GM12875 (cell line): Measurements from ENCODE around the gene BMP4.

Experiments
- H3K4me3 ChIP-seq: one replicate; pipeline ENCODE4 v1.5.1; 2011; ENCODE audit warnings: low read depth, low read length, control low read depth
- CTCF ChIP-seq: IDR thresholded peaks from 2 replicates; pipeline ENCODE4 v1.5.1; 2011; ENCODE audit warnings: low read depth, mild to moderate bottlenecking, control low read depth, inconsistent platforms, low read length, moderate library complexity, borderline replicate concordance; ENCODE audit not compliant: insufficient read depth

The BMP4 gene

GRCh38 chr14:53954551-53955228 lies 1.9 kb downstream of the BMP4 start:
- TF ChIP-seq CTCF: no peak
- H3K4me3 ChIP-seq: peak overlapping the region; percentile 31

DNA sequence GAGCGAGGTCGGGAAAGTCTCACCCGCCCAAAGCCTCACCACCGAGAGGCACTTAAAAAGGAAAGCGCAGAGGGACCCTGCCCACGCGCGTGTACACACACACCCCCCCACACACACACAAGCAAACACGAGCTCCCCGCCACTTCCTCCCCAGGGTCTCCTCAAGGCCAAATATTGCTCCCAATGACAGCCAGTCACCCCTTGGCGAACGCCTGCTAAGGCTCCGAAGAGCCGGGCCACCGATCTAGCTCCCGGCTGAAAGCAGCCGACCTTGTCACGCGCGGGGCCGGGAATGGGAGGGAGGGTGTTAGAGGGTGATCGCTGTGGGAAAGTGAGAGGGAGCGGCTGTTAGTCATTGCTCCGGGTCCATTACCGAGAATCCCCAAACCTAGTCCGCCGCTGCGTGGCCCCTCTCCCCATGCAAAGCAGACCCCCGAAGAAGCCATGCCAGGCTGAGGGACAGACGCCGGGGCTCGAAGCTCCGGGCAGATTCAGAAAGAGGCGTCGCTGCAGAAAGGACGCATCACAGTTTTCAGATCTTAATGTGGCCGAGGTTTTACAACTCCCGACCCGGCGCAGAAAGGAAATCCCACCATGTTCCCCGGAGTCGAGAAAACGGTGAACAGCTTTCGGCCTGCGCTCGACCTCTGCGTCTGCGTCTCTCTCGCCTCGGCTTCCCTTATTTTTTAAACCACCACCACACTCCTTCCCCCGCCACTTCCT lies 2.6 kb downstream of the BMP4 start:
- TF ChIP-seq CTCF: no peak
- H3K4me3 ChIP-seq: peak overlapping the region; percentile 22

DNA sequence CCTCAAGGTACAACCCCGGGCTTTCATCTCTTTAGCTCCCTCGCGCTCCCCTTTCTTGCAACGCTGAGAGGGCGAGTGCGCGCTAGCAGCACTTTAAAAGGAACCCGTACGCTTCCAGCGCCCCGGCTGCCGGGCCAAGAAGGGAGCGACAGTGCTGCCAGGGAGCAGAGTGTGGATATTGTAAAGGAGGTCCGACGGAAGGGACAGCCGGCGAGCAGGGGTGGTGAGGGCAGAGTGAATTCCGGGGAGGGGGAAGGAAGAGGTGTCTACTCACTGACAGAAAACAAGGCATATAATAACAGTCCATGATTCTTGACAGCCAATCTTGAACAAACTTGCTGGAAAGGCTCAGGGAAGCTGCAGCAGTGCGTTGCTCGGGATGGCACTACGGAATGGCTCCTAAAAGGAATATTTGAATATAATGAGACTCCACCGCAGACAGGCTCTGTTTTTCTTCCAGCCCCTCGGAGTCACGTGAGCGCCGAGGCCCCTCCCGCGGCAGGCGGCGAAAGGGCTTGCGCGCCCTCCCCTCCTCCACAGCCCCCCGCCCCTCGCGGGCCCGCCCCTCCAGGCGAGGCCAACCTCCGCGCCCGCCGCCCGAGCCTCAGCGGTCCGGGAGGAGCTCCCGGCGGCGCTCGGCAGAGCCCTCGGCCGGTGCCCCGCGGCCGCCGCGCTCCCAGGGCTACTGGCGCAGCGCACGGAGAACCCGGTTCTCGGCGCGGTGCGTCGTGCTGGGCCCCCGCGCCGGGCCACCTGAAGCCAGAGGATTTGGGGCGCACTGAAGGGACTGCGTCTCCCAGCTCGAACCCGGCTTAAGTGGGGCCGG lies 3.4 kb downstream of the BMP4 start:
- H3K4me3 ChIP-seq: peak overlapping the region; percentile 23
- TF ChIP-seq CTCF: no peak

DNA sequence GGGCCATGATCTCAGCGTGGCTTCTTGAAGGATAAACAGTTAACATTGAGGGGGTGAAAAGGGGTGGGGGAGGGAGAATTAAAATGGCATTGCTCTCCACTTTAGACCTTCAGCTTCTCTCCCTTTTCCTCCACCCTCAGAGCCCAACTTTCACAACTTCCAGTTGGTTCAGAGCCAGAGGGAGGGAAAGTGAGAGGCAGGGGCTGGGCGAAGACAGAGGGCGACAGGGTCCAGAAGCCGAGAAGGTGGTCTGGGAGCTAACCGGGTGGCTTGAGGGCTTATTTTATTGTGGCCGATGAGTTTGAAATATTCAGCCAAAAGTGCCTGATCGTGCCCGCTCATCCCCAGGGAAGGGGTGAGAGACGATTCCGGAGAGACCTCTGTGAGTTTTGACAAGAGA lies 4.1 kb downstream of the BMP4 start:
- no peak for TF ChIP-seq CTCF
- no peak overlapping the region for H3K4me3 ChIP-seq

- H3K4me3 ChIP-seq: no peak overlapping the region
- no peak for TF ChIP-seq CTCF
Measured at GRCh38 chr14:53951627-53952303, 4.9 kb downstream of the BMP4 start.

- H3K4me3 ChIP-seq: no peak overlapping the region
- TF ChIP-seq CTCF: no peak
Measured at GRCh38 chr14:53951243-53951626, 5.4 kb downstream of the BMP4 start.
